GM12878 (cell line): Measurements from ENCODE around the gene COL13A1. TPM values are rescaled to one million over a fixed set of nuclear protein-coding genes. Genes with fewer than 3 reads are reported as not detected.

Experiments
- ATAC-seq: fragments of 200-7000 bp; cut with Tn5 transposase; 3 replicates; pipeline ENCODE4 v1.9.1; 2020; ENCODE audit warnings: mild to moderate bottlenecking, moderate library complexity
- BruUV-seq: library from RNA; stranded (reverse); fragments of 400-500 nt; replicated peaks from 2 replicates; lab custom pipeline; 2021; lab: Mats Ljungman, UMichigan
- CTCF ChIA-PET: fragments of 300-600 bp; sonication (Branson Sonifier 250); formaldehyde crosslinking; extraction: SDS; loops from one replicate; lab custom pipeline; 2021; ENCODE audit warnings: inconsistent platforms; lab: Yijun Ruan, JAX
- POLR2A ChIA-PET: fragments of 350-600 bp; formaldehyde crosslinking; extraction: SDS; loops from one replicate; lab custom pipeline; 2021; ENCODE audit warnings: inconsistent platforms; lab: Charles Lee
- RAD21 ChIA-PET: fragments of 300-600 bp; sonication (Branson Sonifier 250); formaldehyde crosslinking; loops from one replicate; lab custom pipeline; 2023; ENCODE audit warnings: antibody characterized with exemption; ENCODE audit not compliant: unreplicated experiment; lab: Charles Lee
- SMC1A ChIA-PET: fragments of 300-600 bp; sonication (Branson Sonifier 250); formaldehyde crosslinking; loops from one replicate; lab custom pipeline; 2023; ENCODE audit not compliant: unreplicated experiment, uncharacterized antibody; lab: Charles Lee
- DNase-seq: peaks from one replicate; pipeline ENCODE4 v3.0.0-alpha.2; 2011; ENCODE audit warnings: low read depth, low spot score
- FAIRE-seq: peaks from 3 replicates; lab custom pipeline; 2011; peaks lifted over from hg19 to GRCh38; lab: Jason Lieb, UNC
- H2AFZ ChIP-seq: 2 replicates; pipeline ENCODE4 v1.6.0; 2011; ENCODE audit warnings: low read depth, low read length, control low read depth; ENCODE audit not compliant: control insufficient read depth
- H3K27ac ChIP-seq: 2 replicates; pipeline ENCODE4 v1.5.1; 2011; ENCODE audit warnings: control low read depth; ENCODE audit not compliant: control insufficient read depth, insufficient read depth
- H3K27me3 ChIP-seq, 2 experiments: replicated peaks in 1 of 2; 2 replicates each; pipeline versions ENCODE4 v1.6.0 to v1.6.1; 2011; ENCODE audit warnings: low read length in 1 of 2; ENCODE audit not compliant: control insufficient read depth in 2 of 2, insufficient read depth in 2 of 2
- H3K36me3 ChIP-seq, 2 experiments: 2 replicates each; pipeline ENCODE4 v1.5.1; 2011; ENCODE audit warnings: low read length in 1 of 2; ENCODE audit not compliant: control insufficient read depth in 2 of 2, insufficient read depth in 2 of 2
- H3K4me1 ChIP-seq: 2 replicates; pipeline ENCODE4 v1.6.1; 2011; ENCODE audit warnings: mild to moderate bottlenecking, low read length, moderate library complexity, mixed read lengths; ENCODE audit not compliant: control insufficient read depth, insufficient read depth
- H3K4me2 ChIP-seq: 2 replicates; pipeline ENCODE4 v1.6.0; 2011; ENCODE audit warnings: control low read depth; ENCODE audit not compliant: control insufficient read depth, insufficient read depth
- H3K4me3 ChIP-seq: fragments of 200-600 bp; sonication (generic); 2 replicates; pipeline ENCODE4 v1.5.1; 2016
- H3K79me2 ChIP-seq: 2 replicates; pipeline ENCODE4 v1.6.0; 2011; ENCODE audit warnings: low read length; ENCODE audit not compliant: control insufficient read depth, insufficient read depth
- H3K9ac ChIP-seq: 2 replicates; pipeline ENCODE4 v1.8.0; 2011; ENCODE audit warnings: low read length, control low read depth, mixed read lengths; ENCODE audit not compliant: control insufficient read depth, insufficient read depth
- H3K9me3 ChIP-seq: replicated peaks from 3 replicates; pipeline ENCODE4 v1.5.1; 2011; ENCODE audit warnings: mild to moderate bottlenecking, low read length; ENCODE audit not compliant: control insufficient read depth, insufficient read depth
- H4K20me1 ChIP-seq: 2 replicates; pipeline ENCODE4 v1.6.0; 2011; ENCODE audit not compliant: control insufficient read depth, insufficient read depth
- BCLAF1 ChIP-seq: fragments of 450-650 bp; IDR thresholded peaks from 2 replicates; pipeline ENCODE4 v1.6.1; 2017; ENCODE audit warnings: antibody characterized with exemption, mild to moderate bottlenecking, moderate library complexity
- HCFC1 ChIP-seq: fragments of 150-350 bp; IDR thresholded peaks from 2 replicates; pipeline ENCODE4 v1.6.1; 2014; ENCODE audit warnings: low read length
- JUNB ChIP-seq: IDR thresholded peaks from 2 replicates; pipeline ENCODE4 v1.6.1; 2016; ENCODE audit warnings: antibody characterized with exemption, mild to moderate bottlenecking
- NFYB ChIP-seq: IDR thresholded peaks from 2 replicates; pipeline ENCODE4 v1.6.1; 2011; ENCODE audit warnings: low read depth, mild to moderate bottlenecking, low read length, improper control_type of control experiment, moderate library complexity; ENCODE audit not compliant: insufficient read depth
- NR2C2 ChIP-seq: IDR thresholded peaks from 2 replicates; pipeline ENCODE4 v1.6.1; 2011; ENCODE audit warnings: borderline replicate concordance, low read depth; ENCODE audit not compliant: control insufficient read depth, insufficient read length
- POLR2AphosphoS5 ChIP-seq: IDR thresholded peaks from 2 replicates; pipeline ENCODE4 v1.6.1; 2011; ENCODE audit warnings: mild to moderate bottlenecking, low read length, inconsistent platforms
- WRNIP1 ChIP-seq: IDR thresholded peaks from 2 replicates; pipeline ENCODE4 v1.6.1; 2011; ENCODE audit warnings: low read depth, low read length, improper control_type of control experiment, borderline replicate concordance
- ZNF622 ChIP-seq: fragments of 450-650 bp; IDR thresholded peaks from 2 replicates; pipeline ENCODE4 v1.6.1; 2017; ENCODE audit warnings: mild to moderate bottlenecking, inconsistent platforms
- WGBS: methylation state at CpG from one replicate; pipeline ENCODE4 v1.1.6; 2016; ENCODE audit warnings: low lambda C conversion rate; ENCODE audit not compliant: insufficient replicate concordance, insufficient coverage; ENCODE audit errors: missing lambda C conversion rate; 5-methylcytosine and 5-hydroxymethylcytosine counted together
- in situ Hi-C: fragments of 300-500 bp; cut with MboI; formaldehyde crosslinking; loops from 9 replicates; pipeline ENCODE4 v1.14.3; 2018; ENCODE audit warnings: mixed read lengths
- intact Hi-C: fragments of 100-400 bp; cut with micrococcal nuclease; formaldehyde crosslinking; loops from one replicate; pipeline ENCODE4 v1.14.2; 2022; ENCODE audit not compliant: unreplicated experiment
- polyA plus RNA-seq, 11 experiments: library from polyadenylated mRNA; depleted of rRNA in 4 of 11; unstranded in 6 of 11; stranded (reverse) in 5 of 11; fragments of >200 nt; fragmentation: Nextera tagmentation in 4 of 11; fragmentation: Illumina TruSeq in 1 of 11; extraction: Ambion mirVana in 4 of 11; extraction: Trizol in 1 of 11; gene quantifications; 1 replicate in 1 of 11; 2 replicates in 10 of 11; pipeline versions ENCODE4 v1.2.1 to v1.2.3, GENCODE V29; 2011 to 2016; ENCODE audit warnings: inconsistent platforms in 2 of 11, missing spikeins in 2 of 11, low read depth in 1 of 11
- total RNA-seq, 4 experiments: library from RNA; depleted of rRNA in 3 of 4; stranded (reverse); fragments of >200 nt in 3 of 4; fragmentation: Illumina TruSeq in 1 of 4; extraction: Trizol in 1 of 4; gene quantifications; 2 replicates each; pipeline versions ENCODE4 v1.2.1 to v1.2.3, GENCODE V29; 2013 to 2021

The COL13A1 gene
- total and polyA plus RNA-seq, 10 of the 15 experiments (the other 5 are each of a cell fraction or from before 2014, with no cell fraction given) = 0.03 to 0.15 (median 0.05) TPM; not detected in 7

DNA sequence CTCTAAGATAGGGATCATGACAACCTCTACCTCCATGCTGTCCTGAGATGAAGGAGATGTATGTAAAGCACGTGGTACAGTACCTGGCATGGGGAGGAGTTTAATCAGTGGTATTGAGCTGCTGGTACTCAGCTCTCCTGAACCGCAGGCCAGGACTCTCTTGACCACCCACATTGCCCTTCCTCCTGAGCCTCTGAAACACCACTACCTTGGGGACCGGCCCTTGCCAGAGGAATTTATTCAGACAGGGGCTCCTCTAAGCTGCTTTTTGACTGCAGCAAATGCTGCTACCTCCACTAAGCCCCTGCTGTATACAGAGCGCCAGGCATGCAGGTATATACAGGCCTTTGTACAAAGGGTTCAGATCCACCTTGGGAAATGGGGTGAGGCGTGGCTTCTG lies 36.7 kb downstream of the COL13A1 start (continued):
- TF ChIP-seq WRNIP1 = no peak
- no peak for TF ChIP-seq JUNB
- TF ChIP-seq POLR2AphosphoS5 = no peak
- no peak for TF ChIP-seq NFYB
- no peak for TF ChIP-seq HCFC1
- no peak for TF ChIP-seq ZNF622
- TF ChIP-seq, all 136 proteins: peak for 0

GRCh38 chr10:69838853-69839252 lies 37.1 kb downstream of the COL13A1 start:
- intact Hi-C loops (no loop called here), in situ Hi-C loops (no loop called here)
- no peak overlapping the region for H2AFZ ChIP-seq
- no peaks in the 10 kb centered on the region for H3K36me3 ChIP-seq
- no peaks in the 10 kb centered on the region for H4K20me1 ChIP-seq
- ATAC-seq (no peak), FAIRE-seq (no peak)
- ChIA-PET SMC1A (no interaction called here), POLR2A (no interaction called here)
- H3K9ac ChIP-seq = no peak overlapping the region
- no peak overlapping the region for H3K27ac ChIP-seq
- BruUV-seq = no TSS peak
- TF ChIP-seq NR2C2 (no peak), BCLAF1 (no peak)
- TF ChIP-seq, all 136 proteins: peak for 0
- no peaks in the 10 kb centered on the region for H3K4me1 ChIP-seq
- H3K79me2 ChIP-seq = no peaks in the 10 kb centered on the region
- no peak overlapping the region for H3K4me2 ChIP-seq
- 46% methylated on average over 11 of the region's 11 CpGs for WGBS
- no peaks in the 10 kb centered on the region; the same call in 2 of the 3 replicates for H3K9me3 ChIP-seq
- peaks cover 4 to 6% of the 10 kb centered on the region in 2 experiments; a peak in 3 of 4 replicates for H3K27me3 ChIP-seq
- CTCF ChIA-PET = no interaction called here
- no peak for DNase-seq
- H3K4me3 ChIP-seq = no peak overlapping the region
- RAD21 ChIA-PET = no interaction called here
